HG03103 (cell line): Measurements from ENCODE around the gene FAAH.

Experiments used
- ATAC-seq: cut with Tn5 transposase; IDR thresholded peaks from one replicate; pipeline ENCODE4 v1.9.1; 2021; ENCODE audit warnings: low read depth; ENCODE audit not compliant: unreplicated experiment

FAAH gene

DNA sequence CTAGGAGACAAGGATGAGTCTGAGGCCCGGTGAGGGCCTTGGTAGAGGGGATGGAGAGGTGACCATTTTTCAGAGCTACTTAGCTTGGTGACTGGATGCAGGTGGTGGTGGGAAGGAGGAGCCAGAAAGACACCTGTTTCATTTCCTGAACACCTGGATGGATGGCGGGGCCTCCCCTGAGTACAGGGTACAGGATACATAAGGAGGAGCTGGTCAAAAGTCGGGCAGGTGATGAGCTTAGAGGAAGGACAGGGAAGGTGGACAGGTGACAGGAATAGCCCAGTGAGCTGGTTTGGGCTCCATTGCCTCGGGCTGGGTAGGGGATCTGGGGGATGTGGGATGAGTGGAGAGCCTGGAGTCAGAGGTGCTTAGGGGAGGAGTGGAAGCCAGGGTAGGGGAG lies 6.3 kb downstream of the FAAH start:
- no peak for ATAC-seq

DNA sequence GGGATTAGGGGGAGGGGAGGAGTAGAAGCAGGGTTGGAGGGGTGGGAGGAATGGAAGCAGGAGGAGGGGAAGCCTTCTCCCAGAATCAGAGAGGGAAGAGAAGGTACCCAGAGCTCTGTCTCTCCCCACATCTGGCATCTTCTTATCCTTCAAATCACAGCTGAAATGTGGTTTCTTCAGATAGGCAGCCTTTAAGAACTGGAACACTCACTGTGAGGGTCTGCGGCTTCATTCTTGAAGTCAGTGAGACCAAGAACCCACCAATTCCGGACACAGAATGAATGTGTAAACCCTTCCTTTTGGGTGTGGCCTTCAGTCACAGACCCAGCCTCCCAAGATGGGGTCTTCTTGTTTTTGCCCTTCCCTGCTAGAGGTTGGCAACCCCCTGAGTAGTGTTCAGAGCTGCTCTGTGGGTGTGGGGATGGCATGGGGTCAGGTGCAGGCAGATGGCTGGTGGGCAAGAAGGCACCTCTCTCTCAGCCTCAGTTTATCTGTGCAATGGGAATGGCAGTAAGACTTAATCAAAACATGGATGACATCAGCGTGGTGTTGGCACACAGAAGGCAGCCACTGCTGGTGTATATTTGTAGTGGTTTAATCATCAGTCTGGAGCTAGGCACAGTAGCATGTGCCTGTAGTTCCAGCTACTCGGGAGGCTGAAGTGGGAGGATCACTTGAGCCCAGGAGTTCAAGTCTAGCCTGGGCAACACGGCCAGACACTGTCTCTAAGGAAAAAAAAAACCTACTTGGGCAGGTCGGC lies 7.2 kb downstream of the FAAH start:
- ATAC-seq, result no peak

DNA sequence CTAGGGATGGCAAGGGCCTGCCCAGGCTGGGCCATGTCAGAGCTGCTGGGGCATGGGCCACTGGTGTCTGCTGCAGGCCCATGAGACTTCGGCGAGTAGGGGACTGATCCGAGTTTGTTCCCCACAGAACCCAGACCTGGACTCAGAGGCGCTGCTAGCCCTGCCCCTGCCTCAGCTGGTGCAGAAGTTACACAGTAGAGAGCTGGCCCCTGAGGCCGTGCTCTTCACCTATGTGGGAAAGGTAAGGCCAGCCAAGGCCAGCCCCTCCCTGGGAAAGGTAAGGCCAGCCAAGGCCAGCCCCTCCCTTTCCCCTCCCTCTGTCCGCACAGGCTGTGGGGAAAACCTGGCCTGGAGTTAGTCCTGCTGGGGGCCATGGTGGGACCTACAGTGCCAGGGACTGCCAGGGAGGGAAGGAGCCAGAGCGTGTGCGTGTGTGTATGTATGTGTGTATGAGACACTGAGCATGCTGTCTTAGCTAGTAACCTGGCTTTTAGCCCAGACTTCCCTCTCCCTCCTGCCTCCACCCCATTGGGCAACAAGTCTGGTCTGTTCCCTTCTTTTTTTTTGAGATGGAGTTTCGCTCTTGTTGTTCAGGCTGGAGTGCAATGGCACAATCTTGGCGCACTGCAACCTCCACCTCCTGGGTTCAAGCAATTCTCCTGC lies 8.0 kb downstream of the FAAH start:
- ATAC-seq, result no peak

DNA sequence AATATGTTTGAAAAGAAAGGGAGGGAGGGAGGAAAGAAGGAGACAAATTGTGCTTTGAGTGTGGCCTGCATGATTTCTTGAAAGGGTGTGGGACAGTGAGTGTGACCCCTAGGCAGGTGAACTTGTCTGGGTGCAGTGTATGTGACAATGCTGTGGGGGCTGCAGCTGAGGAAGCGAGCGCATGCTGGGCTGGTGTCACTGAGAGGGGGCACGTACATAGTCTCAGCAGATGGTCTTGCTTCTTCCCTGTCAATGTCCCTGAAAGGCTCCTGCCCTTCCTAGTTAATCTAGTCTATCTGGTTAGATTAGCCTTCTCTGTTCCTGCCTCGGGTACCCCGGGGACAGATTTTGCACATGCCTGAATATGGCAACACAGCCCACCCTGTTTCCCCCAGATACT lies 9.8 kb downstream of the FAAH start:
- ATAC-seq, result no peak

GRCh38 chr1:46404482-46405196 lies 10.5 kb downstream of the FAAH start:
- no peak for ATAC-seq

DNA sequence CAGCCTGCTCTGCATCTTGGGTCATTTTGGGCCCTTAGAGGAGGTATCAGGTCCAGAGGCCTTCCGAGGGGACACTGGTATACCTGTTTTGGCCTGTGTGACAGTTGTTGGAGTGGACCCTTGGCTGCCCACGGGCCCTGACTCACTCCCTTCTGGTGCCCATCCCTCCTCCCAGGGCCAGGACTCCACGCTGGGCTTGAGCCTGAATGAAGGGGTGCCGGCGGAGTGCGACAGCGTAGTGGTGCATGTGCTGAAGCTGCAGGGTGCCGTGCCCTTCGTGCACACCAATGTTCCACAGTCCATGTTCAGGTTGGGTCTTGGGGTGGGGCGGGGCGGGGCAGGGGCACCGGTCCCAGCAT lies 11.1 kb downstream of the FAAH start:
- ATAC-seq, result no peak

GRCh38 chr1:46405724-46406123 lies 11.6 kb downstream of the FAAH start:
- no peak for ATAC-seq

GRCh38 chr1:46406881-46407608 lies 12.9 kb downstream of the FAAH start:
- no peak for ATAC-seq

- no peak for ATAC-seq
These were observed 13.5 kb downstream of the FAAH start for GRCh38 chr1:46407636-46408035.

DNA sequence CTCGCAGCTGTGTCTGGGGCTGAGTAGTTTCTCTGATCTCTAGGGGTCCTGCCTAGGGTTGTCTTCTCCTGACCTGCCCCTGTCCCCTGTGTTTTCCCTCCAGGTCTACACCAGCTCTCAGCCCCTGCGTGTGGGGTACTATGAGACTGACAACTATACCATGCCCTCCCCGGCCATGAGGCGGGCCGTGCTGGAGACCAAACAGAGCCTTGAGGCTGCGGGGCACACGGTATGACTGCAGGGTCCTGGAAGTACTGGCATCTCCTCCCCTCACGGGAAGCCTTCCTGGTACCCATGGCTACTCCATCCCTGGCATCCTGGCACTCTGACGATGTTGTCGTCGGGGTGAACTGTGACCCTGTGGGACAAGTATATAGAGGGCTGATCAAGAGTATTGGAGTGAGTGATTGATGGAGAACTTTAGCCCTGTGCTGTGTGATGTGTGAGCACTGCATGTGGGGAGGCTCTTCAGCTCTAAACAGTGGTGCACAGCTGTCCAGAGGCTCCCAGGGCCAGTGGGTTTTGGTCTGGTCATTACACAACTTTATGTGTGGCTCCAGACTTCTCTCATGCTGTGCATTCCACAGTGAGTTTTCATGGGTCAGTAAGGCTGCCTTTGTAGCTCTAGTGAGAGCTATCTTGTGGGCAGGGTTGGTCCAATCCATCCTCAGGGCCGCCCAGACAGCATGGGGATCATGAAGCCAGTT lies 14.4 kb downstream of the FAAH start:
- ATAC-seq, result no peak

DNA sequence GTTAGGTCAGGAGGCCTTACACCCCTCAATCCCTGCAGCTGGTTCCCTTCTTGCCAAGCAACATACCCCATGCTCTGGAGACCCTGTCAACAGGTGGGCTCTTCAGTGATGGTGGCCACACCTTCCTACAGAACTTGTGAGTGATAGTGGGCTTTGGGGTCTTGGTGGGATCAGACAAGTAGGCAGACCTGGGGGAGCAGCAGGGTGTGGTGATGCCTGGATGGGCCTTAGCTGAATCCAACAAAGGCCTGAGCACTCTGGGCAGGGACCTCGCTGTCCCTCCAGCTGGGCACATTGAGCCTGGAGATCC lies 14.9 kb downstream of the FAAH start:
- ATAC-seq, result no peak

- no peak for ATAC-seq
These were observed 16.3 kb downstream of the FAAH start for GRCh38 chr1:46410156-46411009.

- no peak for ATAC-seq
These were observed 16.9 kb downstream of the FAAH start for GRCh38 chr1:46411010-46411405.

DNA sequence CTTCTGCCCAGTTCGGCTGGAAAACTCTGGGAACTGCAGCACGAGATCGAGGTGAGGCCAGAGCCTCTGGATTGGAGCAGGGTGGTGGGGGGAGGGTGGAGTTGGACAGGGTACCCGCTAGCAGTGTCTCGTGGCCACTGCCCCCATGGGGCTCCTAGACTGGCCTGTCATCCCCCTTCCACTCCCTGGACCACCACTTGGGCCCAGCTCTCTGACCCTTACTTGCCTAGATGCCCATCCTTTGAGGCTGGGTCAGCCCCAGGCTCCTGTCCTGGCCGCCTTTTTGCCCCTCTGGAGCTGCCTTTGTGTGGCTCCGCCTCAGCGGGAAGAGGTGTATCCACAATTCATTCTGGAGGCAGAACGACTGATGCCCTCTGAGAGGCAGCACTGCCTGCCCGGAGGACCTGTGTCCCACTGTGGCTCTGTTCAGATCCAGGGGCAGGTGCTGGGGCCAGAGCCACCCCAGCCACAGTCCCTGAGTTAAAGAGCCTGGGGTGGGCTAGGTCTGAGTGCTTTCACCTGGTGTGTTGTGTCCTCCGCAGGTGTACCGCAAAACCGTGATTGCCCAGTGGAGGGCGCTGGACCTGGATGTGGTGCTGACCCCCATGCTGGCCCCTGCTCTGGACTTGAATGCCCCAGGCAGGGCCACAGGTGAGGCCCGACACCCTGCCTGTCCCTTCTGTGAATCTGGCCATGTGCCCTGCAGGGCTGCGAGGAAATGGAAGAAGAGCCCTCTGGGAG lies 17.7 kb downstream of the FAAH start:
- no peak for ATAC-seq

GRCh38 chr1:46412893-46413595 lies 18.9 kb downstream of the FAAH start:
- ATAC-seq, result no peak

DNA sequence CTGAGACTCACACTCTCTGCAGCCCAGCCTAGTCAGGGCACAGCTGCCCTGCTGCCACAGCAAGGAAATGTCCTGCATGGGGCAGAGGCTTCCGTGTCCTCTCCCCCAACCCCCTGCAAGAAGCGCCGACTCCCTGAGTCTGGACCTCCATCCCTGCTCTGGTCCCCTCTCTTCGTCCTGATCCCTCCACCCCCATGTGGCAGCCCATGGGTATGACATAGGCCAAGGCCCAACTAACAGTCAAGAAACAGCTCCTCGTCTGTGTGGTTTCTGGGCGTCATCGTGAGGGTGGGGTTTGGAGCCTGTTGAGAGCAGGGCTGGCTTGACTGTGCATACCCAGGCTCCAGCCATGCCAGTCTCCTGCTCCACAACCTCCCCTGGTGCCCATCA lies 19.5 kb downstream of the FAAH start:
- peak; percentile 56 for ATAC-seq

DNA sequence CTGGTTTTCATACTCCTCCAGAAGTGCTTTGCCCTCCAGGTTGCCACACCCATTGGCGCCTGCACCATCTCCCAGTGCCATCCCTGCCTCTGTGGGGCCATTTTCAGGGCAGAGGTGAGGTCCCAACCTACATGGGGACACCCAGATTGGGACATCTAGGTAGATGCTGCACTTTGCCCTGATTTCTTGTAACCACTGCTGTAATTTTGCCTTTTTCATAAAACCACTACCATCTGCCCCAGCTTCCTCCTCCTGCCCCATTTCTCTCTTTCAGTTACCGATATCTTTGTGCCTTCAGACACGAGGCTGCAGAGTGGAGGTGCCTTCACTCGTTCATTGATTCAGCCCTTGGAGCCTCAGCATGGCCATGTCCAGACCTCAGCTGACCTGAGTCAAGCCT lies 21.4 kb downstream of the FAAH start:
- ATAC-seq, result no peak

DNA sequence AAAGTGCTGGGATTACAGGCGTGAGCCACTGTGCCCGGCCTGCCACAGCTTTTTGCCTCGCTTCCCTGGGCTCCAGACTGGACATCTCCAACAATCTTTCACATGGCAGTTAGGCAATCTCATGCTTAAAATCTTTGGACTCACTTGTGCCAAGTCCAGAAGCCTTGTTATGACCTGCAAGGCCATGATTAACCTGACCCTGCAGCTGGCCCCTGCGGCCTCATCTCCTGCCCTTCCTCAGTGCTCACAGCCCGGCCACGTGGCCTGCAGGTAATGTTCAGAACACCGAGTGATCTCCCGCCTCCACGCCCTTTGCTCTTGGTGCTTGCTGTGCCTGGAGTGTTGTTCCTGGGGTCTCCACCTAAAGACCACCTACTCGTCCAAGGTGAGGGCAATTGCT lies 24.9 kb downstream of the FAAH start:
- ATAC-seq, result no peak

DNA sequence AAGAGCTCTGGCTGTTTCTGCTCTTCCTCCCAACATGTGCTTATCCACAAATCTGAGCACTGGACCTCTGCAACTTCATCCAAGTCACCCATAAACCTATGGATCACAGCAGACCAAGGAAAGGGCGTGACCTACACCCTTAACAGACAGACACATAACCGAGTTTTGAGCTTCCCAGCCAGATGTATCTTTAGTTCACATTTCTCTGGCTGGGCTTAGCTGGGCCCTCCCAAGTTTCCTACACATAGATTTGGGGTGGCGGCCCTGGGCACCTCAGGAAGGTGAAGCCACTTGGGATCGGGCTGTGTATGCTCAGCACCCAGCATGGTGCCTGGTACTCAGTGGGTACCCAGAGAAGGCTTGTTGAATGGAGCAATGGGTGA lies 26.4 kb downstream of the FAAH start:
- ATAC-seq, result no peak
